ENCODE data around the gene PIP4K2A.

PIP4K2A gene

DNA sequence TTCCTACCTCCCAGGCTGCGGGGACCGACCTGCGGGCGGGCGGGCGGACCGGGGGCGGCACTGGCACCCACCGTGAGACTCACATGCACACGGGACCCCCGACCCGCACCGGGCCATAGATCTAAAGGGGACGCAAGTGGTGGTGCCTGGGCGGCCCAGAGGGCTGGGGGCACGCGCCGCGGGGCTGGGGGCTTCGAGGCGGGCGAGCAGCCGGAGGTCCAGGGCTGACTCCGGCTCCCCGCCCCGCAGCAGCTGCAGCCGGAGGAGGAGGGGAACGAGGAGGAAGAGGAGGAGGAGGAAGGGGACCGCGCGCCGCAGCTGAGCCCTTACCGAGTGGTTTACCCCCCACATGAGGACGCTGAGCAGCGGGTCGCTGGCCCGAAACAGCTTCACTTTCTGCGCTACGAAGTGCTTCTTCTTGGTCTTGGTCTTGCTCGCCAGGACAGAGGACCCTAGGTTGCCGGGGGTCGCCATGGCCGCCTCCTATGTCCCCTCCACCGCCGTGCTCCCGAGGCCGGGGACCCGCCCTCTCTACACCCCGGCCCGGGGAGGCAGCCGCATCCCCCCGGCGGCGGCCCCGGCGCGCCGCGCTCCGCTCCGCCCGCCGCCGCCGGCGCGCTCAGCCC is 412 bp downstream of the PIP4K2A start:
- no peaks in the 10 kb centered on the region for H3K9me3 ChIP-seq (ENCODE audit: low read depth, low read length)
- no peaks in the 10 kb centered on the region for H3K36me3 ChIP-seq (ENCODE audit: insufficient read depth, low read length)
- H3K4me3 ChIP-seq: peak overlapping the region; percentile 77
- DNase-seq (ENCODE audit: low read depth, low spot score): no peak
- H3K27ac ChIP-seq: no peak overlapping the region
- H3K9ac ChIP-seq (ENCODE audit: insufficient read length): peak overlapping the region; percentile 32
- TF ChIP-seq POLR2AphosphoS5 (IDR thresholded peaks at IDR 0.05; ENCODE audit: borderline replicate concordance, low read depth, low read length) (no peak), FOXP2 (optimal IDR thresholded peaks at IDR 0.05; ENCODE audit: control extremely low read depth, extremely low read length, insufficient read depth) (no peak), EZH2 (IDR thresholded peaks at IDR 0.05) (no peak)

GRCh38 chr10:22712956-22713852 is 1.2 kb downstream of the PIP4K2A start:
- no peak overlapping the region for H3K27ac ChIP-seq
- peak overlapping the region; percentile 10 for H3K9ac ChIP-seq (ENCODE audit: insufficient read length)

GRCh38 chr10:22712211-22712955 is 2.0 kb downstream of the PIP4K2A start:
- DNase-seq (ENCODE audit: low read depth, low spot score): no peak
- Histone ChIP-seq H3K9ac (ENCODE audit: insufficient read length) (no peak overlapping the region), H3K4me3 (peak overlapping the region; percentile 77), H3K9me3 (ENCODE audit: low read depth, low read length) (no peaks in the 10 kb centered on the region), H3K27ac (no peak overlapping the region), H3K36me3 (ENCODE audit: insufficient read depth, low read length) (no peaks in the 10 kb centered on the region)
- TF ChIP-seq FOXP2 (optimal IDR thresholded peaks at IDR 0.05; ENCODE audit: control extremely low read depth, extremely low read length, insufficient read depth) (no peak), POLR2AphosphoS5 (IDR thresholded peaks at IDR 0.05; ENCODE audit: borderline replicate concordance, low read depth, low read length) (no peak), EZH2 (IDR thresholded peaks at IDR 0.05) (no peak)

More at GRCh38 chr10:22712956-22713852, 1.2 kb downstream of the PIP4K2A start:
- peak overlapping the region; percentile 77 for H3K4me3 ChIP-seq
- H3K36me3 ChIP-seq (ENCODE audit: insufficient read depth, low read length): no peaks in the 10 kb centered on the region
- no peaks in the 10 kb centered on the region for H3K9me3 ChIP-seq (ENCODE audit: low read depth, low read length)
- TF ChIP-seq FOXP2 (optimal IDR thresholded peaks at IDR 0.05; ENCODE audit: control extremely low read depth, extremely low read length, insufficient read depth) (no peak), EZH2 (IDR thresholded peaks at IDR 0.05) (no peak), POLR2AphosphoS5 (IDR thresholded peaks at IDR 0.05; ENCODE audit: borderline replicate concordance, low read depth, low read length) (no peak)
- DNase-seq (ENCODE audit: low read depth, low spot score): no peak

- no peak overlapping the region for H3K27ac ChIP-seq
- no peak overlapping the region for H3K4me3 ChIP-seq
- no peak for DNase-seq (ENCODE audit: low read depth, low spot score)
- TF ChIP-seq EZH2 (IDR thresholded peaks at IDR 0.05): no peak
- no peak for TF ChIP-seq POLR2AphosphoS5 (IDR thresholded peaks at IDR 0.05; ENCODE audit: borderline replicate concordance, low read depth, low read length)
- no peak for TF ChIP-seq FOXP2 (optimal IDR thresholded peaks at IDR 0.05; ENCODE audit: control extremely low read depth, extremely low read length, insufficient read depth)
- no peaks in the 10 kb centered on the region for H3K9me3 ChIP-seq (ENCODE audit: low read depth, low read length)
- H3K36me3 ChIP-seq (ENCODE audit: insufficient read depth, low read length): no peaks in the 10 kb centered on the region
- no peak overlapping the region for H3K9ac ChIP-seq (ENCODE audit: insufficient read length)
Measured at GRCh38 chr10:22711373-22711772, 3.0 kb downstream of the PIP4K2A start.

DNA sequence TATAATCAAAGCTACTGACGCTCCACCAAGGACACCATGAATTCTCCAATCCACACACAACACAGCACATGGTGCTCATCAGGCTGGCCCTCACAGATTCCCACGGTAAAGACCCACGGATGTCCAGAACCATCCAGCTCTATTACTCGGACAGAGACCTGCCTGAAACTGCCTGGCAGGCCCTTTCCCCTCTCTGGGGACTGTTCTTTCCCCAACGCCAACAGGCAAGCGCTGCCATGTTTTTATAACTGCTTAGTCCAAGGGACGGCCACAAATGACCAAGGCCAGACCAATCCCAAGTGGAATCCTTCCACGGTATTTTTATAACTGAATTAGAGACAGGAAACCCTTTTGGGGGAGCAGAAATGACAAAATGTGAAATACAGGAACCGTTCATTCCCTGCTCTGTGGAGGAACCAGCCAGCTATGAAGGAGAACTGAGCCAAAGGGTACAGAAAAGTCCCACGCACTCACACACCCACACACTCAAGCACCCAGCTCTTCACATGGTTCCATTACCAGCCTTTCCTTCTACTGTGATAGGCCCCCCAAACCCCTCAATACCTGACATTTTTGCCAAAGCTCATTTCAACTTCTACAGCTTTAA is 4.1 kb downstream of the PIP4K2A start:
- DNase-seq (ENCODE audit: low read depth, low spot score): no peak

DNA sequence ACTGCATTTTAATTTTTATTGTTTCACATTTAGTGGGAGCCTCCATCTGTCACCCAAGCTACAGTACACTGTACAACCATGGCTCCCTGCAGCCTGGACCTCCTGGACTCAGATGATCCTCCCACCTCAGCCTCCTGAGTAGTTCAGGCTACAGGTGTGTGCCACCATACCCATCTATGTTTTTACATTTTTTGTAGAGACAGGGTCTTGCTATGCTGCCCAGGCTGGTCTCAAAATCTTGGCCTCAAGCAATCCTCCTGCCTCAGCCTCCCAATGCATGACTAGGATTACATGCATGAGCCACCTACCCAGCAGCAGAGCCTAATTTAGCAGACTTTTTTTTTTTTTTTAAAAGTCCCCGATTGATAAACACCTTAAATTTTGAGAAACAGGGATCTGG is 5.6 kb downstream of the PIP4K2A start:
- no peak overlapping the region for H3K9ac ChIP-seq (ENCODE audit: insufficient read length)
- DNase-seq (ENCODE audit: low read depth, low spot score): no peak
- H3K36me3 ChIP-seq (ENCODE audit: insufficient read depth, low read length): no peaks in the 10 kb centered on the region
- TF ChIP-seq POLR2AphosphoS5 (IDR thresholded peaks at IDR 0.05; ENCODE audit: borderline replicate concordance, low read depth, low read length) (no peak), EZH2 (IDR thresholded peaks at IDR 0.05) (no peak), FOXP2 (optimal IDR thresholded peaks at IDR 0.05; ENCODE audit: control extremely low read depth, extremely low read length, insufficient read depth) (no peak)
- no peak overlapping the region for H3K4me3 ChIP-seq
- no peaks in the 10 kb centered on the region for H3K9me3 ChIP-seq (ENCODE audit: low read depth, low read length)
- H3K27ac ChIP-seq: no peak overlapping the region

More for the DNA sequence above, 4.1 kb downstream of the PIP4K2A start:
- Histone ChIP-seq H3K4me3 (no peak overlapping the region), H3K9me3 (ENCODE audit: low read depth, low read length) (no peaks in the 10 kb centered on the region), H3K36me3 (ENCODE audit: insufficient read depth, low read length) (no peaks in the 10 kb centered on the region), H3K9ac (ENCODE audit: insufficient read length) (no peak overlapping the region), H3K27ac (no peak overlapping the region)
- TF ChIP-seq FOXP2 (optimal IDR thresholded peaks at IDR 0.05; ENCODE audit: control extremely low read depth, extremely low read length, insufficient read depth) (no peak), EZH2 (IDR thresholded peaks at IDR 0.05) (no peak), POLR2AphosphoS5 (IDR thresholded peaks at IDR 0.05; ENCODE audit: borderline replicate concordance, low read depth, low read length) (no peak)

GRCh38 chr10:22705527-22705926 is 8.9 kb downstream of the PIP4K2A start:
- Histone ChIP-seq H3K4me3 (no peak overlapping the region), H3K9me3 (ENCODE audit: low read depth, low read length) (no peaks in the 10 kb centered on the region), H3K36me3 (ENCODE audit: insufficient read depth, low read length) (no peaks in the 10 kb centered on the region), H3K27ac (no peak overlapping the region), H3K9ac (ENCODE audit: insufficient read length) (no peak overlapping the region)
- no peak for DNase-seq (ENCODE audit: low read depth, low spot score)
- no peak for TF ChIP-seq EZH2 (IDR thresholded peaks at IDR 0.05)

DNA sequence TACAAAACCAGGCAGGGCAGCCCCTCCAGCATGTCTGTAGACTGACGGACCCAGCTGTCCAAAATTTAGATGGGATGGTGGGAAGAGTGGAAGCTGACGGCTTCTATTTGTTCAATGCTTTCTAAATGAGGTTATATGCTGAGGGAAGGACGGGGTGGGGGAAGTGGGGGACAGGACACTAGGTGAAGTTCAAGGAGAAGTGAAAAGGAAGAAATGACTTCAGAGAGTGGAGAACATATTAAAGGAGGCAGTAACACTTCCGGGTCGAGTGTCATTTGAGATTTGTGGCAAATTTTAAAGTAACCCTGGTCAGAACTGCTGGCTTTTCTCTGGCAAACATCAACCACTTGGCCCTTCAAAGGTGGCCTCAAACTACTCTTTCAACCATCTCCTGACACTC is 9.4 kb downstream of the PIP4K2A start:
- no peak for TF ChIP-seq POLR2AphosphoS5 (IDR thresholded peaks at IDR 0.05; ENCODE audit: borderline replicate concordance, low read depth, low read length)
- TF ChIP-seq EZH2 (IDR thresholded peaks at IDR 0.05): no peak
- TF ChIP-seq FOXP2 (optimal IDR thresholded peaks at IDR 0.05; ENCODE audit: control extremely low read depth, extremely low read length, insufficient read depth): no peak
- Histone ChIP-seq H3K9me3 (ENCODE audit: low read depth, low read length) (no peaks in the 10 kb centered on the region), H3K9ac (ENCODE audit: insufficient read length) (no peak overlapping the region), H3K36me3 (ENCODE audit: insufficient read depth, low read length) (no peaks in the 10 kb centered on the region), H3K4me3 (no peak overlapping the region), H3K27ac (no peak overlapping the region)
- DNase-seq (ENCODE audit: low read depth, low spot score): no peak

Data from SK-N-MC (cell line).